HEK293T (cell line): ENCODE measurements around the gene CTNNA3.
"Not testable (repeated sequence)": the region's sequence is repeated elsewhere in the genome, so short reads cannot be mapped to it uniquely, and the experiment has no call there.

Experiments
- ARNT ChIP-seq: fragments of 450-650 bp; IDR thresholded peaks from 2 replicates; pipeline ENCODE4 v1.6.1; 2017; ENCODE audit warnings: mild to moderate bottlenecking
- FOXK2 ChIP-seq: fragments of 450-650 bp; IDR thresholded peaks from 2 replicates; pipeline ENCODE4 v1.6.1; 2016; ENCODE audit warnings: mild to moderate bottlenecking
- FOXM1 ChIP-seq: fragments of 450-650 bp; IDR thresholded peaks from 2 replicates; pipeline ENCODE4 v1.6.1; 2017; ENCODE audit warnings: mild to moderate bottlenecking, borderline replicate concordance
- TARDBP ChIP-seq: fragments of 450-650 bp; IDR thresholded peaks from 2 replicates; pipeline ENCODE4 v1.6.1; 2016
- ZNF384 ChIP-seq: fragments of 450-650 bp; IDR thresholded peaks from 2 replicates; pipeline ENCODE4 v1.6.1; 2016
- TF ChIP-seq, protein P1 (sequence below): fragments of 450-650 bp; IDR thresholded peaks from 2 replicates; pipeline ENCODE4 v1.6.1; 2016

DNA sequence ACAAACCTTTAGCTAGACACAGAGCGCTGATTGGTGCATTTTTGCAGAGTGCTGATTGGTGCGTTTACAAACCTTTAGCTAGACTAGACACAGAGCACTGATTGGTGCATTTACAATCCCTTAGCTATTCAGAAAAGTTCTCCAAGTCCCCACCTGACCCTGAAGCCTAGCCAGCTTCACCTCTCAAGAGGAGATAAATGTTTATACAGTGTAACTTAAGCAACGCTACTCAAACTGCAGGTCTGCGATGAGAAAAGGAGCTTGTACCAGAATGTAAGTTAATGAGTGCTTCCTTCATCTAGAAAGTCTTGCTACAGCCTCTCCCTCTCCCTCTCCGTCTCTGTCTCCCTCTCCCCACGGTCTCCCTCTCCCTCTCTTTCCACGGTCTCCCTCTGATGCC lies 5.5 kb downstream of the CTNNA3 start:
- not testable (repeated sequence) for TF ChIP-seq ARNT, TARDBP, FOXK2, ZNF384, FOXM1
- TF ChIP-seq, protein P1, sequence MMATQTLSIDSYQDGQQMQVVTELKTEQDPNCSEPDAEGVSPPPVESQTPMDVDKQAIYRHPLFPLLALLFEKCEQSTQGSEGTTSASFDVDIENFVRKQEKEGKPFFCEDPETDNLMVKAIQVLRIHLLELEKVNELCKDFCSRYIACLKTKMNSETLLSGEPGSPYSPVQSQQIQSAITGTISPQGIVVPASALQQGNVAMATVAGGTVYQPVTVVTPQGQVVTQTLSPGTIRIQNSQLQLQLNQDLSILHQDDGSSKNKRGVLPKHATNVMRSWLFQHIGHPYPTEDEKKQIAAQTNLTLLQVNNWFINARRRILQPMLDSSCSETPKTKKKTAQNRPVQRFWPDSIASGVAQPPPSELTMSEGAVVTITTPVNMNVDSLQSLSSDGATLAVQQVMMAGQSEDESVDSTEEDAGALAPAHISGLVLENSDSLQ, result not testable (repeated sequence)
